ENCODE measurements around the gene CCL1.

Gene CCL1

GRCh38 chr17:34358631-34359030, 4.4 kb downstream of the CCL1 start:
- Histone ChIP-seq H3K27ac (ENCODE audit: low read depth, low read length, severe bottlenecking) (no peak overlapping the region), H3K4me1 (ENCODE audit: control insufficient read depth, insufficient read depth, low read length, poor library complexity, severe bottlenecking) (no peaks in the 10 kb centered on the region), H3K9me3 (ENCODE audit: control insufficient read depth, low read length) (no peaks in the 10 kb centered on the region), H3K36me3 (ENCODE audit: control insufficient read depth, insufficient read depth, low read length) (no peaks in the 10 kb centered on the region), H3K4me3 (ENCODE audit: extremely low read depth, insufficient read depth, low read length, poor library complexity, severe bottlenecking) (no peak overlapping the region)
- 90 to 100% methylated on average over 2 to 3 of the region's 3 CpGs for WGBS, 2 experiments (ENCODE audit: insufficient coverage in 2 of 2)

- H3K4me3 ChIP-seq (ENCODE audit: extremely low read depth, insufficient read depth, low read length, poor library complexity, severe bottlenecking): no peak overlapping the region
- 50% methylated on average over 1 of the region's 2 CpGs; no CpG with 5 or more reads in 1 of the 2 experiments for WGBS, 2 experiments (ENCODE audit: insufficient coverage in 2 of 2)
- no peak overlapping the region for H3K27ac ChIP-seq (ENCODE audit: low read depth, low read length, severe bottlenecking)
- H3K36me3 ChIP-seq (ENCODE audit: control insufficient read depth, insufficient read depth, low read length): no peaks in the 10 kb centered on the region
- no peaks in the 10 kb centered on the region for H3K9me3 ChIP-seq (ENCODE audit: control insufficient read depth, low read length)
- no peaks in the 10 kb centered on the region for H3K4me1 ChIP-seq (ENCODE audit: control insufficient read depth, insufficient read depth, low read length, poor library complexity, severe bottlenecking)
Measured at GRCh38 chr17:34357398-34357797, 5.6 kb downstream of the CCL1 start.

- Histone ChIP-seq H3K27ac (ENCODE audit: low read depth, low read length, severe bottlenecking) (no peak within 1 kb of the TSS), H3K4me3 (ENCODE audit: extremely low read depth, insufficient read depth, low read length, poor library complexity, severe bottlenecking) (no peak within 1 kb of the TSS), H3K4me1 (ENCODE audit: control insufficient read depth, insufficient read depth, low read length, poor library complexity, severe bottlenecking) (no peaks in the 10 kb centered on the region), H3K9me3 (ENCODE audit: control insufficient read depth, low read length) (no peaks in the 10 kb centered on the region), H3K36me3 (ENCODE audit: control insufficient read depth, insufficient read depth, low read length) (no peaks in the 10 kb centered on the region)
- 90 to 94% methylated on average over 5 of the region's 5 CpGs for WGBS, 2 experiments (ENCODE audit: insufficient coverage in 2 of 2)
Measured at GRCh38 chr17:34356194-34356593, 6.8 kb downstream of the CCL1 start, which contains the start of gene CCL13. Gene CCL13, plus strand, starts transcription at chr17:34356480. Its CDS starts 47 bp downstream, at chr17:34356527.

GRCh38 chr17:34354637-34355036, 8.4 kb downstream of the CCL1 start:
- Histone ChIP-seq H3K4me1 (ENCODE audit: control insufficient read depth, insufficient read depth, low read length, poor library complexity, severe bottlenecking) (no peaks in the 10 kb centered on the region), H3K27ac (ENCODE audit: low read depth, low read length, severe bottlenecking) (no peak overlapping the region), H3K9me3 (ENCODE audit: control insufficient read depth, low read length) (no peaks in the 10 kb centered on the region)

GRCh38 chr17:34352191-34352590, 10.8 kb downstream of the CCL1 start:
- Histone ChIP-seq H3K27ac (ENCODE audit: low read depth, low read length, severe bottlenecking) (no peak overlapping the region), H3K9me3 (ENCODE audit: control insufficient read depth, low read length) (no peaks in the 10 kb centered on the region), H3K36me3 (ENCODE audit: control insufficient read depth, insufficient read depth, low read length) (no peaks in the 10 kb centered on the region), H3K4me3 (ENCODE audit: extremely low read depth, insufficient read depth, low read length, poor library complexity, severe bottlenecking) (no peak overlapping the region), H3K4me1 (ENCODE audit: control insufficient read depth, insufficient read depth, low read length, poor library complexity, severe bottlenecking) (no peaks in the 10 kb centered on the region)

More at GRCh38 chr17:34354637-34355036, 8.4 kb downstream of the CCL1 start:
- no peaks in the 10 kb centered on the region for H3K36me3 ChIP-seq (ENCODE audit: control insufficient read depth, insufficient read depth, low read length)
- H3K4me3 ChIP-seq (ENCODE audit: extremely low read depth, insufficient read depth, low read length, poor library complexity, severe bottlenecking): no peak overlapping the region

- Histone ChIP-seq H3K36me3 (ENCODE audit: control insufficient read depth, insufficient read depth, low read length) (no peaks in the 10 kb centered on the region), H3K9me3 (ENCODE audit: control insufficient read depth, low read length) (no peaks in the 10 kb centered on the region), H3K4me3 (ENCODE audit: extremely low read depth, insufficient read depth, low read length, poor library complexity, severe bottlenecking) (no peak overlapping the region), H3K4me1 (ENCODE audit: control insufficient read depth, insufficient read depth, low read length, poor library complexity, severe bottlenecking) (no peaks in the 10 kb centered on the region), H3K27ac (ENCODE audit: low read depth, low read length, severe bottlenecking) (no peak overlapping the region)
- WGBS, 2 experiments (ENCODE audit: insufficient coverage in 2 of 2): no CpG with 5 or more reads among the region's 1 CpG
Measured at GRCh38 chr17:34351096-34351495, 11.9 kb downstream of the CCL1 start.

GRCh38 chr17:34349751-34350150, 13.3 kb downstream of the CCL1 start:
- no peaks in the 10 kb centered on the region for H3K9me3 ChIP-seq (ENCODE audit: control insufficient read depth, low read length)
- H3K4me3 ChIP-seq (ENCODE audit: extremely low read depth, insufficient read depth, low read length, poor library complexity, severe bottlenecking): no peak overlapping the region
- no peak overlapping the region for H3K27ac ChIP-seq (ENCODE audit: low read depth, low read length, severe bottlenecking)
- H3K36me3 ChIP-seq (ENCODE audit: control insufficient read depth, insufficient read depth, low read length): no peaks in the 10 kb centered on the region
- no peaks in the 10 kb centered on the region for H3K4me1 ChIP-seq (ENCODE audit: control insufficient read depth, insufficient read depth, low read length, poor library complexity, severe bottlenecking)
- WGBS, 2 experiments (ENCODE audit: insufficient coverage in 2 of 2): 62 to 77% methylated on average over 3 to 4 of the region's 4 CpGs

- Histone ChIP-seq H3K36me3 (ENCODE audit: control insufficient read depth, insufficient read depth, low read length) (no peaks in the 10 kb centered on the region), H3K4me1 (ENCODE audit: control insufficient read depth, insufficient read depth, low read length, poor library complexity, severe bottlenecking) (no peaks in the 10 kb centered on the region), H3K4me3 (ENCODE audit: extremely low read depth, insufficient read depth, low read length, poor library complexity, severe bottlenecking) (no peak overlapping the region), H3K27ac (ENCODE audit: low read depth, low read length, severe bottlenecking) (no peak overlapping the region), H3K9me3 (ENCODE audit: control insufficient read depth, low read length) (no peaks in the 10 kb centered on the region)
- WGBS, 2 experiments (ENCODE audit: insufficient coverage in 2 of 2): 80 to 85% methylated on average over 4 of the region's 4 CpGs
Measured at GRCh38 chr17:34347063-34347462, 16.0 kb downstream of the CCL1 start.

- Histone ChIP-seq H3K4me1 (ENCODE audit: control insufficient read depth, insufficient read depth, low read length, poor library complexity, severe bottlenecking) (no peaks in the 10 kb centered on the region), H3K36me3 (ENCODE audit: control insufficient read depth, insufficient read depth, low read length) (no peaks in the 10 kb centered on the region), H3K27ac (ENCODE audit: low read depth, low read length, severe bottlenecking) (no peak overlapping the region), H3K4me3 (ENCODE audit: extremely low read depth, insufficient read depth, low read length, poor library complexity, severe bottlenecking) (no peak overlapping the region), H3K9me3 (ENCODE audit: control insufficient read depth, low read length) (no peaks in the 10 kb centered on the region)
- 71 to 78% methylated on average over 2 of the region's 2 CpGs for WGBS, 2 experiments (ENCODE audit: insufficient coverage in 2 of 2)
Measured at GRCh38 chr17:34341916-34342315, 21.1 kb downstream of the CCL1 start.

- H3K36me3 ChIP-seq (ENCODE audit: control insufficient read depth, insufficient read depth, low read length): no peaks in the 10 kb centered on the region
- H3K27ac ChIP-seq (ENCODE audit: low read depth, low read length, severe bottlenecking): no peak overlapping the region
- no peaks in the 10 kb centered on the region for H3K9me3 ChIP-seq (ENCODE audit: control insufficient read depth, low read length)
- whole genome bisulfite sequencing, 2 experiments (ENCODE audit: insufficient coverage in 2 of 2): 78 to 100% methylated on average over 1 of the region's 3 CpGs
- no peaks in the 10 kb centered on the region for H3K4me1 ChIP-seq (ENCODE audit: control insufficient read depth, insufficient read depth, low read length, poor library complexity, severe bottlenecking)
- no peak overlapping the region for H3K4me3 ChIP-seq (ENCODE audit: extremely low read depth, insufficient read depth, low read length, poor library complexity, severe bottlenecking)
Measured at GRCh38 chr17:34339138-34339770, 23.8 kb downstream of the CCL1 start.

GRCh38 chr17:34337701-34338100, 25.3 kb downstream of the CCL1 start:
- H3K4me1 ChIP-seq (ENCODE audit: control insufficient read depth, insufficient read depth, low read length, poor library complexity, severe bottlenecking): no peaks in the 10 kb centered on the region
- H3K36me3 ChIP-seq (ENCODE audit: control insufficient read depth, insufficient read depth, low read length): no peaks in the 10 kb centered on the region
- no peak overlapping the region for H3K4me3 ChIP-seq (ENCODE audit: extremely low read depth, insufficient read depth, low read length, poor library complexity, severe bottlenecking)
- WGBS, 2 experiments (ENCODE audit: insufficient coverage in 2 of 2): 80 to 83% methylated on average over 1 of the region's 1 CpG
- no peak overlapping the region for H3K27ac ChIP-seq (ENCODE audit: low read depth, low read length, severe bottlenecking)
- no peaks in the 10 kb centered on the region for H3K9me3 ChIP-seq (ENCODE audit: control insufficient read depth, low read length)

Measured in mesodermal cell (in vitro differentiated cells).